HepG2 (cell line): ENCODE data around the gene KIZ. TPM values are rescaled to one million over a fixed set of nuclear protein-coding genes. Genes with fewer than 3 reads are reported as not detected.
A peak's percentile ranks its signal among the peaks of the same experiment; 100 is the strongest.

Source experiments
- ARID2 ChIP-seq: sonication (generic); formaldehyde crosslinking; IDR thresholded peaks from 2 replicates; pipeline ENCODE4 v1.8.1; 2022; ENCODE audit warnings: mild to moderate bottlenecking, missing genetic modification reagents, borderline replicate concordance
- DMAP1 ChIP-seq: IDR thresholded peaks from 2 replicates; pipeline ENCODE4 v1.6.1; 2016
- DR1 ChIP-seq: sonication (generic); formaldehyde crosslinking; IDR thresholded peaks from 2 replicates; pipeline ENCODE4 v1.8.0; 2021; ENCODE audit warnings: mild to moderate bottlenecking, missing genetic modification reagents, inconsistent platforms
- GPBP1L1 ChIP-seq: sonication (generic); formaldehyde crosslinking; IDR thresholded peaks from 2 replicates; pipeline ENCODE4 v1.5.0; 2020; ENCODE audit warnings: mild to moderate bottlenecking, missing genetic modification reagents
- HBP1 ChIP-seq: IDR thresholded peaks from 2 replicates; pipeline ENCODE4 v1.6.1; 2016; ENCODE audit warnings: low read depth, control low read depth
- HIVEP1 ChIP-seq: sonication (generic); formaldehyde crosslinking; IDR thresholded peaks from 2 replicates; pipeline ENCODE4 v1.4.0; 2020; ENCODE audit warnings: mild to moderate bottlenecking, missing genetic modification reagents
- HMG20B ChIP-seq: conservative IDR thresholded peaks from 2 replicates; pipeline ENCODE4 v1.6.1; 2016; ENCODE audit warnings: missing genetic modification reagents, missing compliant biosample characterization
- HOXA7 ChIP-seq: sonication (generic); formaldehyde crosslinking; IDR thresholded peaks from 2 replicates; pipeline ENCODE4 v1.8.1; 2022; ENCODE audit warnings: mild to moderate bottlenecking, missing genetic modification reagents, moderate library complexity
- KLF11 ChIP-seq: IDR thresholded peaks from 2 replicates; pipeline ENCODE4 v1.6.1; 2016; ENCODE audit warnings: missing compliant biosample characterization
- MLXIP ChIP-seq: sonication (generic); formaldehyde crosslinking; IDR thresholded peaks from 2 replicates; pipeline ENCODE4 v1.9.0; 2021; ENCODE audit warnings: missing genetic modification reagents, borderline replicate concordance
- ONECUT2 ChIP-seq: sonication (generic); formaldehyde crosslinking; IDR thresholded peaks from 2 replicates; pipeline ENCODE4 v1.4.0; 2020; ENCODE audit warnings: missing genetic modification reagents
- PHF20 ChIP-seq: sonication (generic); formaldehyde crosslinking; IDR thresholded peaks from 2 replicates; pipeline ENCODE4 v1.5.0; 2020; ENCODE audit warnings: mild to moderate bottlenecking, missing genetic modification reagents
- PRMT3 ChIP-seq: sonication (generic); formaldehyde crosslinking; IDR thresholded peaks from 2 replicates; pipeline ENCODE4 v1.8.1; 2022; ENCODE audit warnings: low read depth, mild to moderate bottlenecking, moderate library complexity, missing genetic modification reagents, borderline replicate concordance
- RAD21 ChIP-seq: fragments of 450-650 bp; formaldehyde crosslinking; IDR thresholded peaks from 2 replicates; pipeline ENCODE4 v1.5.0; 2020; ENCODE audit warnings: mild to moderate bottlenecking
- SP1 ChIP-seq, 2 experiments: fragments of 450-650 bp in 1 of 2; sonication (generic) in 1 of 2; formaldehyde crosslinking in 1 of 2; IDR thresholded peaks; 2 replicates each; pipeline versions ENCODE4 v1.4.0 to v1.6.1; 2016 to 2020; ENCODE audit warnings: missing genetic modification reagents in 1 of 2
- TGIF2 ChIP-seq: IDR thresholded peaks from 2 replicates; pipeline ENCODE4 v1.6.1; 2016; ENCODE audit warnings: control low read depth, missing compliant biosample characterization
- ZFP41 ChIP-seq: sonication (generic); formaldehyde crosslinking; IDR thresholded peaks from 2 replicates; pipeline ENCODE4 v1.4.0; 2020; ENCODE audit warnings: mild to moderate bottlenecking, missing genetic modification reagents, borderline replicate concordance
- ZNF331 ChIP-seq: sonication (generic); formaldehyde crosslinking; IDR thresholded peaks from 2 replicates; pipeline ENCODE4 v1.4.0; 2020; ENCODE audit warnings: missing genetic modification reagents
- ZNF33B ChIP-seq: sonication (generic); formaldehyde crosslinking; IDR thresholded peaks from 2 replicates; pipeline ENCODE4 v1.5.1; 2020; ENCODE audit warnings: mild to moderate bottlenecking, missing genetic modification reagents
- ZNF343 ChIP-seq: sonication (generic); formaldehyde crosslinking; IDR thresholded peaks from 2 replicates; pipeline ENCODE4 v1.4.0; 2020; ENCODE audit warnings: mild to moderate bottlenecking, missing genetic modification reagents
- ZNF431 ChIP-seq: sonication (generic); formaldehyde crosslinking; IDR thresholded peaks from 2 replicates; pipeline ENCODE4 v1.9.0; 2022; ENCODE audit warnings: missing genetic modification reagents, low read depth, mild to moderate bottlenecking, borderline replicate concordance
- ZNF503 ChIP-seq: sonication (generic); formaldehyde crosslinking; IDR thresholded peaks from 2 replicates; pipeline ENCODE4 v1.4.0; 2020; ENCODE audit warnings: missing genetic modification reagents
- ZNF549 ChIP-seq: sonication (generic); formaldehyde crosslinking; IDR thresholded peaks from 2 replicates; pipeline ENCODE4 v1.5.0; 2020; ENCODE audit warnings: missing genetic modification reagents
- ZNF607 ChIP-seq: sonication (generic); formaldehyde crosslinking; IDR thresholded peaks from 2 replicates; pipeline ENCODE4 v1.5.1; 2020; ENCODE audit warnings: missing genetic modification reagents, mild to moderate bottlenecking, borderline replicate concordance
- polyA plus RNA-seq, 8 experiments: library from polyadenylated mRNA; depleted of rRNA in 3 of 8; stranded (reverse) in 7 of 8; unstranded in 1 of 8; fragments of >200 nt; fragmentation: Illumina TruSeq in 4 of 8; extraction: Trizol in 4 of 8; gene quantifications; 2 replicates each; pipeline versions ENCODE4 v1.2.1 to v1.2.3, GENCODE V29; 2011 to 2016; ENCODE audit warnings: low read depth in 4 of 8, missing spikeins in 1 of 8, mixed read lengths in 1 of 8; ENCODE audit not compliant: insufficient read depth in 1 of 8
- total RNA-seq, 5 experiments: library from RNA; depleted of rRNA; stranded (reverse); fragments of >200 nt; fragmentation: Illumina TruSeq; extraction: Trizol; gene quantifications; 2 replicates each; pipeline ENCODE4 v1.2.3, GENCODE V29; 2016; ENCODE audit warnings: low read depth in 1 of 5

KIZ gene
- total and polyA plus RNA-seq, 2 of the 13 experiments (the other 11 are each of a cell fraction or from before 2014, with no cell fraction given), result 46.3 to 114 TPM

- TF ChIP-seq SP1 (IDR thresholded peaks at IDR 0.05), result no peak
- no peak for TF ChIP-seq SP1 (CRISPR knock-in tag; IDR thresholded peaks at IDR 0.05)
- no peak for TF ChIP-seq PRMT3 (CRISPR knock-in tag)
- TF ChIP-seq ARID2, result 0 out of 2 replicates have a peak, but pooled peaks have one; percentile 24
- peak; percentile 71; the same call in 1 of the 2 replicates for TF ChIP-seq HMG20B (CRISPR knock-in tag)
- TF ChIP-seq ZFP41, result no peak
- TF ChIP-seq PHF20 (CRISPR knock-in tag), result no peak
- TF ChIP-seq ZNF331 (CRISPR knock-in tag), result no peak; the same call in 1 of the 2 replicates
- no peak for TF ChIP-seq MLXIP (CRISPR knock-in tag)
- no peak for TF ChIP-seq ZNF607 (CRISPR knock-in tag)
- TF ChIP-seq ZNF549 (CRISPR knock-in tag), result no peak
- TF ChIP-seq HIVEP1 (CRISPR knock-in tag), result no peak
- TF ChIP-seq KLF11 (CRISPR knock-in tag), result no peak
- TF ChIP-seq HOXA7 (CRISPR knock-in tag), result no peak
- TF ChIP-seq DR1 (CRISPR knock-in tag), result no peak
- TF ChIP-seq ZNF431 (CRISPR knock-in tag), result no peak
- TF ChIP-seq HBP1 (CRISPR knock-in tag), result no peak
- TF ChIP-seq ZNF33B (CRISPR knock-in tag), result no peak
- no peak for TF ChIP-seq ZNF343 (CRISPR knock-in tag)
- no peak for TF ChIP-seq TGIF2 (CRISPR knock-in tag)
- TF ChIP-seq GPBP1L1 (CRISPR knock-in tag), result no peak
- no peak; the same call in 1 of the 2 replicates for TF ChIP-seq ONECUT2 (CRISPR knock-in tag)
- no peak for TF ChIP-seq DMAP1 (CRISPR knock-in tag)
- no peak for TF ChIP-seq RAD21 (CRISPR knock-in tag)
- TF ChIP-seq ZNF503 (CRISPR knock-in tag), result peak; percentile 57; the same call in 1 of the 2 replicates
Measured at GRCh38 chr20:21077809-21078345, 48.0 kb upstream of the KIZ start (continued).
